ENCODE measurements around the gene NAV2.

The NAV2 gene

DNA sequence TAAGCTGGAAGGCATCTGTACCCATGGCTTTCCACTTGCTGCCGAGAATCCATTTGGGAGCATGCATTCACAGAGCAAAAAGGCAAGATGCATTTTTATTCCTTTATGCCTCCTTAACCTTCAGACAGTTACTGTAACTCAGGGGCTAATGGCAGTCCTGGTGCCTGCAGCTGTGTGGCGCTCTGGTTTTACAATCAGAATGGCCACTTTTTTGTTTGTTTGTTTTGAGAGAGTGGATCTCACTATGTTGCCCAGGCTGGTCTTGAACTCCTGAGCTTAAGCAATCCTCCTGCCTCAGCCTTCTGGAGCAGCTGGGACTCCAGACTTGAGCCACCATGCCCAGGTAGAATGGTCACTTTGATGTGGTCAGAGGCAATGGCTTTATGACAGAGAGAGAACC, 101.8 kb downstream of the NAV2 start:
- DNase-seq = no peak

DNA sequence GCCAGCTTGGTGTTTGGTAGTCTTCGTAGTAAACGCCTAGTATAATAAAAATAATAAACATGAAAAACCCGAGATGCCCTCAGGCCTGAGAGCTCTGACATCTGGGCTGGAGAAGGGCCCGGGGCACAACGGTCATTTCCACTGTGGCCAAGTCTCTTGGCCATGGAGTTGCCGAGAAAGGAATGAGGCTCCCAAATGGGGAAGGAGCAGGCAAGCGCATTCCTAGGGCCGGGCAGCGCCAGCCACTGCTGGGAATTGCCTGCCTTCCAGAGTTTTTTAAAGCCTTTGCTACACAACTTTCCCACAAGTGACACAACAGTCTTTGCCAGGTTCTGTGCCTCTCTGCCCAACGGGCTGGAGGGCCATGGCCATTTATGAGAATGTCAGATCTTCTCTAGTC, 103.4 kb downstream of the NAV2 start:
- DNase-seq = no peak

DNA sequence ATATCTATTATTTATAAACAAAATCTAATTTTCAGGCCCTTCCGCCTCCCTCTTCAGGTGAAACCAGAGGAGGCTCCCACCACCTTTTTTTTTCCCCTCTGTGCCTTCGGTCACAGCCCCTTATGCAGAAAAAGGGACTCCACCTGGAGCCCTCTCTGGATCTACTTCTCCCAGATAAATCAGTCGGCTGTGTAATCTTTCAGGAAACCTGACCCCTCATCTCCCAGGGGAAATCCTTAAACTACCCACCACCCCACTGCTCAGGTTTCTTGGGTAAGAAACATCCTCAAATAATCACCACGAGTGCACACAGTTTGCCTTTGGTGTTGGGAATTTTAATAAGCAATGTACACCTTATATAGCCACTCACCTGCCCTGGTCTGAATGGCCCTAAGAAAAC, 104.2 kb downstream of the NAV2 start:
- DNase-seq = no peak

DNA sequence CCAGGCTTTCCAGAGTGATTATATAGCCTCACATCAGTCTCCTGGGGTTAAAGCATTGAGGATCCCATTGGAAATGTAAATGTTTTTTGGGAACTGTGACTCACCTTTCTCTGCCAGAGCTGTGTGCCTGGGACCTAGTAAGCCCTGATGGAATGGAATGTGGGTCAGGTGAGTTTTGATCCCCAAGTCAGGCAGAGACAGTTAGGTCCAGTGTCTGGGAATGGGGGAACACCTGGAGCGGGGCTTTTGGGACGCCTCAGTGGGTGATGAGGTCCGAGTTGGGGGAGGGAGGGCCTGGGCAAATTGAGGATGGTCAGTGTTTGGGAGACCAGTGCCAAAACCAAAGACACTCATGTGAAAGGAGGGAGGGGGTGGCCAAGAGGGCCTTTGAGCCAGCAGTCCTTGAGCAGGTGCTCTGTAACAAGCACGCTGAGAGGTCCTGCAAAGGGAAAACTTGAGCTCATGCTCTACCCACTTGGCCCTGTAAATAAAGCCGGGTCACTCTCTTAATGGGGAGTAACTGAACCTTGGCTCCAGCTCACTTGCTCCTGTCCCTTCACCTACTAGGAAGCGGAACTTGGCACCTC, 104.7 kb downstream of the NAV2 start:
- no peak for DNase-seq

DNA sequence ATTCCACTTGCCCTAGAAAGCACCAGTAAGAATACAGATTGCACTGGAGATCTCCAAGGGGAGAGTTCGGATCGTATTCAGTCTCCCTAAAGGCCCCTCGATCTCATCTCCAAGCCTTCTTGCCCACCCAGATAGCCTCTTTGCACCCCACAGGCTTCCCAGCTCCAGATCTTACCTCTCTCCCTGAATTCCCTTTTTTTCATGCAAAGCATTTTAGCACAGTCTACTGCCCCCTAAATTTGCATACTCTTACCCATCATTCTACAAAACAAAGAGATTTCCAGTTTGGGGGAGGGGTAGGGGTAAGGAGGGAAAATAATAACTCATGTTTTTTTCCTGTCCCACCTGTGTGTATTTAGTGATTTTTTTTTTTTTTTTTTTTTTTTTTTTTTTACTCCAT, 105.2 kb downstream of the NAV2 start:
- no peak for DNase-seq

DNA sequence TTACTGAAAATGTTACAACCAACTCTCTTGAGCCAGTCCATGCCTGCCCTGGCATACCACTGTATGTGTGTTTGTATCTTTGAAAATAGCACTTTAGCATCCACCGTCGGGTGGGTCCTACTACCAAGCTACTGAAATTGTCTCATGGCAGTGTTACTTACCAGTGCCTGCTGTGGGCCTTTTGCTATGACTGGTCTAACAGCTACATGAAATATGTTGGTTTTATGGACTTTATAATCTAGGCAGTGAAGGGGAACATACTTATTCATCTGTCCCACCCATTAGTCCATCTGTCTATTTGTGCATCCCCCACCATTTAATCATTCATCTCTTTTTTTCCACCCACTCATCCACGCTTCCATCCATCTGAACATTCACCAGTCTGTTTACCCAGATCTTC, 106.0 kb downstream of the NAV2 start:
- DNase-seq = no peak

DNA sequence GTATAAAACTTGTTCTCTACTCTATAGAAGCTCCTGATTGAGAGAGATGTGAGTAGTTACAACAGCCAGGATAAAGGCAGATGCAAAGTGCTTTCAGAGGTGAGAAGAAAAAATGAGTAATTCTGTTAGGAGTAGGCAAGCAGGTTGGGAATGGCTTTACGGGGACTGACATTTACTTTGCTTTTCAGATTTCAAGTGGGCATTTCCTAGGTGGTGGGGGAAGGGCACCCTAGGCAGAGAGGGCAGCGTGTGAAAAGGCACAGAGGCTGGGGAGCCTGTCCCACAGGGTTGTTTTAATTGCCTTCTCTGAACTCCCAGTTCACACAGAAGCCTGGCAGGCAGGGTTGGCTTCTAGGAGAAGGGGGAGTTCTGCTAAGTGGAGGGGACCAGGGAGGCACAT, 106.5 kb downstream of the NAV2 start:
- no peak for DNase-seq

DNA sequence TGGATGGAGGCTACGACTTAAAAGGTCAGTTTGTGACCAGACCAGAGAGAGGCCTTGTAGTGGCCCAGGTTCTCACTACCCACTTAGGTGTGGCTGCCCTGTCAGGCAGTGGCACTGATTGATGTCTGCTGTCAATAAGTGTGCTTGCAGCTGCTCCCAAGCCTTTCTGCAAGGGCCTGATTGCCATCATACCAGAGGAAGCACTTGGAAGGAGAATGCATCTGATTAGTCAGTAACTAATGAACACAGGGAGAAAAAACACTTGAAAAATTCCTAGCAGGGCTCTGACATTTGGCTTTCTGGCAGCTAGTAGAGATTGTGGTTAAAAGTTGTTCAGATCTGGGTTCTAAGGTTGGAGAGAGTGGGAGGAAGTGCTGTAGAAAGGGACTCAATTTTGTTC, 107.5 kb downstream of the NAV2 start:
- no peak for DNase-seq

DNA sequence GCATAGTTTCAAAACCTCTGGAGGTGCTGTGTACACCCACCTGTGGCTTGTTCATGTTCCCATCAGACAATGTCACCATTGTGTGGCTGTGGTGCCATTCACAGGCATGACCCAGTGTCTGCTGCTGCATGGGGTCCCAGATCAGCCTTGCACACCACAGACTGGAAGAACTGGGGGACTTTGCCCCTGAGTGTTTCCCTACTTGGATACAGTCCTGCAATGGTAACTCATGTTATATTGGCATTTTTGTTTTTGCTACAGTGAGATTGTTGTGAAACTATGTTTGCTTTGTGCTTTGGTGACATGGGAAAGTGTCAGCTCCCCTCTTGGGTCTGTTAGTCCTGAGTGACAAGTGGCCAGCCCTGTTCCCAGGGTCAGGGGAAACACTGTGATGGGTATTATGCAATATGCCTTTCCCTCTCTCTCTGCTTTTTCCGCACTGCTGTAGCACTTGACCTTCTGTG, 108.8 kb downstream of the NAV2 start:
- DNase-seq = no peak

DNA sequence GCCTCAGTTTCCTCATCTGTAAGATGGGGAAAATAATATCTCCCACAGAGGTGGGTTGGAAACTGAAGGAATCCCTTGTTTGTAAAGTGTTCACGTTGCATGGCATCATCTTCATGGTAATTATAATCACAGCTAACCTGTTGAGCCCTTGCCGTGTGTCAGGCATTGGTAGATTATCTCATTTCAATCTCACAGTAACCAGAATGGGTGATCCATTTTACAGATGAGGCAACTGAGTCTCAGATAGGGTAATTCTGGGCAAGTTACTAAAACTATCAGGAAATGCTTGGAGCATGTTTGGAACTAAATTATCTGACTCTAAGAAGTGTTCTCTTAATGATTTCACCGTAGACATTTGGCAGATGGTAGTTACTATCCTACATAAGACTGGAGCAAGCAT, 109.4 kb downstream of the NAV2 start:
- DNase-seq = no peak

DNA sequence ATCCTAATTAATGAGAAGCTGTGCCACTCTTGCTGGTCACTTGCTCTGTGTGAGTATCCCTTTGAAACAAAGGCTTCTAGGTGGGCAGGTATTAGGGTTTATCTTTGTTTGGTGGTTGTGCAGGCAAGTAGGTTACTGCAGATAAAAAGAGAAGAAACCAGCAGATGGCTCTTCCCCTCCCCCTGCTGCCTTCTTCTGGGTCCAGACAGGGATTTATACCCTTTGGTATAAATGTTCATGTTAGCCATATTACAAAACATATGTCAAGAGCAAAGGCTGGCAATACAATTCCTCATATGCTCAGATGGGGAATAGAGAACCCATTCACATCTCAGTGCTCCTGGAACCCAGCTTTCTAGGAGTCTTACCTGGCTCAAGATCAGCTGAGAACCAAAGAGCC, 109.9 kb downstream of the NAV2 start:
- no peak for DNase-seq

DNA sequence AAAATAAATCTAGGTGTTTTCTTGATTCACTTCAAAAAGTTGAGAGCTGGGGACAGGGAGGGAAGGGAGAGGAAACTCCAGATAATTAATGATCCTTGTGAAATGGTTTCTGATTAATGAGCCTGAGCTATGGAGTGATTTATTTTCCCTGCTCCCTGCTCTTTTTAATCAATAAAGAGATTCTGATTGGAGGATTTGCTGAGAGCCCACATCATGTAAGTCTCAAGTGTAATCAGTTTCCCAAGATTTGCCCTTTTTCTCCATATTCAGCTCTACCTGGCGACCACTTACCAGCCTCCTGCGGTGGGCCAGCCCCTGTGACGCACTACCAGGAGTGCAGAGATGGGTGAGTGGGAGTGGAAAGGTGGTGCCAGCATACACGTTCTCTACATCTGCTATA, 114.0 kb downstream of the NAV2 start:
- no peak for DNase-seq

DNA sequence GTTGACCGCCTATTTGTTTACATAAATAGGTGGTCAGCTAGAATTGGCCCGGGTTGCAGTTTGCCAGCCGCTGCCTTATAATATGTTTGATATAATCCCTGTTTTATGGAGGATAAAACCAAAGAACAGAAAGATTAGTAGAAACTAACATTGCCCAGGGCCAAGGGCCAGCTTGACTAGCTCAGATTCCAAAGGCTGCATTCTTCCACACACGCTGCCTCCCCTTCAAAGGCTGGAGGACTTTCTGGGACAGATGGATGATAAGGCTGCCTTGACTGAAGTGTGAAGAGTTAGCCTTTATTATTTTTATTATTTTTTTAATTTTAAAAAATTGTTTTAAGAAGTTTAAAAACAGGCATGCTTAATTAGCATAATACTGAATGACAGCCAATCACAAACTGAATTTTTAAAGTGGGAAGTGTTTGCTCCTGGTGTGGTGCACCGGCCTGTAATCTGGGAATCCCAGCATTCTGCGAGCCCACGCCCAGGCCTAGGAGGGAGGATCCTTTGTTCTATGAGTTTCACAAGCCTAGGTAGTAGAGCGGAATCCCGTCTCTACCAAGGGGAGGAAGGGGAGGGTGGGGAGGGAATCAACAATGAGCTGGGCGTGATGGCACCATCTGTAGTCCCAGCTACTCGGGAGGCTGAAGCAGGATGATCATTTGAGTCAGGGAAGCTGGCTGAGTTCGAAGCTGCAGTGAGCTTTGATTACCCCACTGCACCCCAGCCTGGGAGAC, 114.9 kb downstream of the NAV2 start:
- DNase-seq = no peak

DNA sequence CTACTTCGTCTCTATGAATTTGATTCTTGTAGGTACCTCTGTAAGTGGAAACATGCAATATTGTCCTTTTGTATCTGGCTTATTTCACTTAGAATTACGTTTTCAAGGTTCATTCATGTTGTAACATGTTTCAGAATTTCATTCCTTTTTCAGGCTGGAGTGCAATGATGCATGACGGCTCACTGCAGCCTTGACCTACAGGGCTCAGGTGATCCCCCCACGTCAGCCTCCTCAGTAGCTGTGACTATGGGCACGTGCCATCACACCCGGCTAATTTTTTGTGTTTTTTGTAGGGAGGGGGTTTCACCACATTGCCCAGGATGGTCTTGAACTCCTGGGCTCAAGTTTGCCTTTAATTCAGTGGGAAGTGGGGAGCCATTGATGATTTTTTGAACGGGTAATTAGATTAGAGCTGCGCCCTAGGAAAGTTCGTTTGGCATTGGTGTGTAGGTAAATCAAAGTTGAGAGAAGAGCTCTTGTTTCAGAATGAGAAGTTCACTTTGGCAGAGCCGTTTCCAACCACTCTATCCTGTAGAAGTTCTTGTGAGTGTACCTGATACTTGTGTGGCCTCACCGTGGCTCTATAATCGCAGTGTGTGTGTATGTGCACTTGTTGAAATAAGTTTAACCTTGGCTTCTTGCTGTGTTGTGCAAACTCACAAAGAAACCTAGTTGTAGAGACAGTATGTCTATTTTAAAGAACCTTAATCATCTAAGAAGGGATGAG, 115.9 kb downstream of the NAV2 start:
- no peak for DNase-seq

DNA sequence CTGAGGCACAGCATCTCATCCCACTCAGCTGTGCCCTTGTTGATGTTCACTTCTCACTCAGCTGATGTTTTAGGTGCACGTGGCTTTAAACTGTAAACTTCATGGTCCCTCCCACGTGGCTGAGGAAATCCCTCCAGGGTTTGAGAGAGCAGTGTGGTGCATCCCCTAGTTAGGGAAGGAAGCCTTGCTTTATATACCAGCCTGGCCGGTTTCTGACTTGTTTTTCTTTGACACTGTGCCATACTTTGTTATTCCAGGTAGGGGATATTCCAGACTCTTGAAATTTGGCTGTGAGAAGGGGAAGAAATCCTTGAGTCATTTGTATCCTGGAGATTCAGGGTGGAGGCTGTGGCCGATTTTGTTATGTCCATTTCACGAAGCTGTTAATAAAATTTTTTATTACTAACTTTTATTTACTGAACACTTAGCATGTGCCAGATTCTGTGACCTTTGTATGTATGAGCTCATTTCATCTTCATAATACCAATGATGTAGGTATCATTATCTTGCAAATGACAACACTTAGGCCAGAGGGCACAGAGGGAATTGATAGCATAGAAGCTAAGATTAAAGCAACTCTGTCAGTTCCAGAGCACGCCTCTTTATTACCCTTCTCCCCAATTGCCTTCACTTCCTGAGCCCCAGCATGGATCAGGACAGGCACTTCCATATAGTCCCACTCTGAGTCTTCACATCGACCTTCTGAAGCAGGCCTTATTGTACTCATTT, 116.6 kb downstream of the NAV2 start:
- no peak for DNase-seq

DNA sequence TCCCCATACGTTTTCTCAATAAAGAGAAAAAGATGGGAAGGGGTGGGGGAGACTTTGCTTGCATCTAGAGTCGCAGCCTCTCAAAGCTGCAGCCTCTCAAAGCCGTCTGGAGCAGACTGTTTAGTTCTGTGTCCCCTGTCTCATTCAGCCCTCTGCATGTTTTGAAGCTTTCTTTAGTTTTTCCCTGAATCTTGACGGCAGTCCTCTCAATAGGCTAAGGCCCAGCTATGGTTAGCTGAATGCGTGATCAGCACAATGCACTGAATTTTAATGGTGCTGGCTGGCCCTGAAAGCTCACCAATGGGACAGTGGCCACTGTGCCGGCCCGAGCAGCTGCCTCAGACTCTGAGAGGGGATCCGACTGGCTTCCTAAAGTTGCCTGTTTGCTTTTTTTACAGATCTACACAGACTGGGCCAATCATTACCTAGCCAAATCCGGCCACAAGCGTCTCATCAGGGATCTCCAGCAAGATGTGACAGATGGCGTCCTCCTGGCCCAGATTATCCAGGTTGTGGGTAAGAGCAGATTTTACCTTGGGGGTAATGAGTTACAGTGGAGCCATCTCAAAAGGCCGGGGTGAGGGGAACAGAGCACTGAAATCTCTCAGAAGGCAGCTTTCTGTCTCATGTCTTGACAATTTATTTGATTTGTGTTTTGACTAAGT, 119.6 kb downstream of the NAV2 start:
- DNase-seq = no peak

DNA sequence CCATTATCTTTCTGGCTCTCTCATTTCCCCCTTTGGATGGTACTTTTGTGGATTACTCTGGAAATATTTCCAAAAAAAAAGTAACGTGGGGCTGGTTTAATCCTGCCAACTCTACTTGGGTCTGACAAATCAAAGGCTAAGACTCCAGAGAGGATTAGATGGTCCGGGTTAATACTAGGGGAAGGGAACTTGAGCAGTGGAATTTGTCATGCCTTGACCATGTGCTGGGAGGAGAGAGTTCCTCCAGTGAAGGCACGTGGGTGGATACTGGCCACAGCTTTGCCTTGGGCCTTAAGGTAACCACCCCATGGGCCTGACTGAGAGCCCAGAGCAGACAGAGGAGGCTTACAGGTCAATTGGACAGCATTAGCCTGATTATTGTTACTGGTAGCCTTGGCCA, 120.3 kb downstream of the NAV2 start:
- no peak for DNase-seq

DNA sequence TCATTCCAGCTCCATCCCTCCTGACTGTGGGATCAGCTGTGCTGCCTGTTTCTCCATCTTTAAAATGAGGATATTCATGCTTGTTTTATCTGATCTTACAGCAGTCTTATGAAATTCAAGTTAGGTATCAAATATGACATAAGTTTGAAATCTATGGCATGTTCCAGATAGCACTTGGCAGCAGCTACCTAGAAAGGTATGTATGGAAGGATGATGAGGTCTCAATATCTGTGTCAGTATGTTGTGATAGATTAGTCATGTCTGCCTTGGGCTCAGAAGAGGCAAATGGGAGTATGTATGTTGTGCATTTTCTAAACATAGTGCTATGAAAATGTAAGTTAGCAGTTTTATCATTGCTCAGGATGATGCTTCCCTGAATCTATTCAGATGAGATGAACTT, 122.1 kb downstream of the NAV2 start:
- DNase-seq = no peak

DNA sequence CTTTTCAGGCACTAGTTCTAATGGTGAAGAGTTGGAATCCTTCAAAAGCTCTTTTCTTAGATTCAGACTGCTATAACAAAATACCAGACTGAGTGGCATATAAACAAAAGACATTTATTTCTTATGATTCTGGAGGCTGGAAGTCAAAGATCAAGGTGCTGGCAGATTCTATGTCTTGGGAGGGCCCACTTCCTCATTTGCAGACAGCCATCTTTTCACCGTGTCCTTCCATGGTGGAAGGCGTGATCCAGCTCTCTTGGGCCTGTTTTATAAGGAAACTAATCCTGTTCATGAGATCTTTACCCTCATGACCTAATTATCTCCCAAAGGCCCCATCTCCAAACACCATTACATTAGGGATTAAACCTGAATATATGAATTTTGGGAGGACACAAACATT, 124.0 kb downstream of the NAV2 start:
- no peak for DNase-seq

DNA sequence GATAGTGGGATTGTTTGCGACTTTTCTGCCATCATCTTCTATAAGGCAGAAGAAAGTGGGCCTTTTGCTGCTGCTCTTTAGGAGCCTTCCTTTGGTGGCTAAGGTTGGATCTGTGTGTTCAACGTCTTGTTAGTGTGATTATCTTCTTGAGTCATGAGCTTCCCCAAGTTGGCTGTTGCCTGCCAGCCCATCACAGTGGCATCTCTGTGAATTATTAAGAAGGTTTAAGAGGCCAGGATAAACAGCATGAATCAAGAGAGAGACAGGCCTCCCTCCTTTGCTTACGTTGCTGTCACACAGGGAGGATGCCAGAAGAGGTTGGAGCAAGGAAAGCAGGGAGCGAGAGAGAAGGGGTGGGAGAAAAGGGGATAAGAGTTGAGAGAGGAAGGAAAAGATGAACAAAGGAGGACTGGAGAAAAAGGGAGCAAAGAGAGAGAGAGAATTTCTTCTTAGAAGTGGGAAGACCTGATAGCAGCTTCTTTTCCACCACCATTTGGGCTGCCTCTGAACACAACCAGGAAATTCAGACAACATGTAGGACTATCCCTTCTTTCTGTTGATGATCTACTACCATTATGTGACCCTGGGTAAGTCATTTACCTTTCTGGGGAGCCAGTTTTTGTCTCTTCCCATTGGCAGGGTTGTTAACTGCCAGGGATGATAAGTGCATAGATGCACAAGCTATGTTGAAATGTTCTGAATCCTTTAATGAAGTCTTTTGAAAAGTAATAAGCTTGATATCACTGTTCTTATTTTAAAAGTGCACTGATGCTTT, 126.5 kb downstream of the NAV2 start:
- DNase-seq = no peak

DNA sequence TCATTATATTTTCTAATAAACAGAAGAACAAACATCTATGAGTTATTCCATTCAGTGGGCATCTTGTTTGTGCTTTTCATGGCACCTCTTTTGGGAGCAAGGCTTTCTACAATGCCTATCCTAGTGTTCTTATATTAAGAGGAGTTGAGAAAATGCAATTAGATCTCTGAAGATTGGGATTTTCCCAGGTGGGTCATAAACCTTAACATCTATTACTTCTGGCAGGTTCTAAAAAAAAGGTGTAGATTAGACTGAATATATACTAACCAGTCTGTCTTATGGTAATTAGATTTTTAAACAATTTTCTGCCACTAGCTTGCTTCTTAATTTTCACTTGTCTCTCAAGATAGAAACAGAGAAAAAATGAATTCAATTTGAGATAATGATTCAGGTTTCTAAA, 128.3 kb downstream of the NAV2 start:
- no peak for DNase-seq

DNA sequence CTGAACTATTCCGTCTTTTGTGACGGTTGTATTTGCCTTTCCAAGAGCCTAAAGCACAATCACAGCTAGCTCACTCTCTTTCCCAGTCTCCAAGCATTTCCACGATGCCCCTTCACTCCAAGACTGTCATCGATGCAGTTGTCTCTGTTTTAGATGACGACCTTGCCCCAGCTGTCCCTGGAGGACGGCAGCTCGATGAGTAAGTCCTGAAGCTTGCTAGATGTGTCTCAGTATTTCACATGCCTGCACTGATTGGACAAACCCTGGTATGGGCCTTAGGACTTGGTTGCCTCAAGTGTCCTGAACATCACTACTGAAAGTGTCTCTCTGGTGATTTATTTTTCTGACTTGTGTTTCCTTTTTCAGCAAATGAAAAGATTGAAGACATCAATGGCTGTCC, 129.9 kb downstream of the NAV2 start:
- DNase-seq = no peak

Measured in amniotic stem cell (primary cell).